ENCODE results near the gene LONRF2. TPM values are rescaled to one million over a fixed set of nuclear protein-coding genes. Genes with fewer than 3 reads are reported as not detected.

The LONRF2 gene
- polyA plus RNA-seq, 1 donor = 1.2 TPM

GRCh38 chr2:100234141-100234540 is 88.2 kb downstream of the LONRF2 start:
- no peak for DNase-seq

- DNase-seq = no peak
Measured at GRCh38 chr2:100233061-100233460, 89.2 kb downstream of the LONRF2 start.

DNA sequence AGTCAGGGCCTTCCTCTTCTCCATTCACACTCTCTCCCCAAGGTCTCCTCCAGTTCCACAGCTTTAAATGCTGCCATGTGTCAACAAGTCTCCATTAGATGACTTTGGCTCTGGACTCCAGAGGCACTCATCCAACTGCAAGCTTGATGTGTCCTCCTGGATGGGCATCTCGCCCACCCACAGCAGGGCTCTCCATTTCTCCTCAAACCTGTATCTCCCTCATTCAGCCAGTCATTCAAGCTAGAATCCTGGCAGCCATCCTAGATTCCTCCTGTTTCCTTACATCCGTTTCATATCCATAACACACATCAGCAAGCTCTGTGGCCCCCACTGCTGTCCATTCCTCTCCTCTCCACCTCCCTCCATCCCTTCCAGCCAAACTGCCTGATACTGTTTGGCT is 91.5 kb downstream of the LONRF2 start:
- DNase-seq = no peak

GRCh38 chr2:100228967-100229366 is 93.3 kb downstream of the LONRF2 start:
- no peak for DNase-seq

- DNase-seq = no peak
Measured at GRCh38 chr2:100228415-100228814, 93.9 kb downstream of the LONRF2 start.

GRCh38 chr2:100224988-100225710 is 97.2 kb downstream of the LONRF2 start:
- DNase-seq = no peak

- DNase-seq = no peak
Measured at GRCh38 chr2:100223502-100223901, 98.8 kb downstream of the LONRF2 start.

Other genes starting within 250 kb of the LONRF2 start
- gene AFF3, start 179.9 kb downstream of the LONRF2 start, polyA plus RNA-seq (ENCODE audit: insufficient read length) = 3.9 TPM
- 11.6 TPM for gene CHST10, start 95.2 kb upstream of the LONRF2 start, polyA plus RNA-seq (ENCODE audit: insufficient read length)
- not detected for gene NMS, start 148.0 kb upstream of the LONRF2 start, polyA plus RNA-seq (ENCODE audit: insufficient read length)
- gene PDCL3, start 240.5 kb upstream of the LONRF2 start, polyA plus RNA-seq (ENCODE audit: insufficient read length) = 29.7 TPM